SK-N-SH (cell line): ENCODE results near the gene CDH4. TPM values are rescaled to one million over a fixed set of nuclear protein-coding genes. Genes with fewer than 3 reads are reported as not detected.

Source experiments
- CTCF ChIA-PET: fragments of 300-600, 350-600 bp; formaldehyde crosslinking; extraction: SDS; loops from one replicate; lab custom pipeline; 2021; lab: Yijun Ruan, JAX
- POLR2A ChIA-PET: fragments of 350-600 bp; sonication (Branson Sonifier 250); formaldehyde crosslinking; extraction: SDS; loops from one replicate; lab custom pipeline; 2020; ENCODE audit warnings: antibody characterized with exemption, inconsistent platforms; lab: Yijun Ruan, JAX
- DNase-seq: peaks from one replicate; pipeline ENCODE4 v3.0.0; 2012
- H2AFZ ChIP-seq: fragments of 200-600 bp; sonication (generic); 2 replicates; pipeline ENCODE4 v1.8.1; 2016; ENCODE audit warnings: antibody characterized with exemption, mild to moderate bottlenecking, low read depth
- H3F3A ChIP-seq: fragments of 200-600 bp; sonication (generic); replicated peaks from 2 replicates; pipeline ENCODE3; 2016; ENCODE audit warnings: antibody characterized with exemption, mild to moderate bottlenecking; ENCODE audit not compliant: insufficient read depth
- H3K27ac ChIP-seq, 2 experiments: fragments of 200-500 bp in 1 of 2; fragments of 200-600 bp in 1 of 2; sonication (Bioruptor generic) in 1 of 2; sonication (generic), shearing (Covaris generic) in 1 of 2; 2 replicates each; pipeline versions ENCODE4 v1.5.1 to v1.6.1; 2014 to 2016; ENCODE audit warnings: low read depth in 2 of 2, inconsistent platforms in 1 of 2, low read length in 1 of 2, mild to moderate bottlenecking in 1 of 2, mixed read lengths in 1 of 2
- H3K27me3 ChIP-seq: fragments of 200-600 bp; sonication (generic), shearing (Covaris generic); 2 replicates; pipeline ENCODE4 v1.6.1; 2016; ENCODE audit warnings: mixed run types; ENCODE audit not compliant: insufficient read depth
- H3K36me3 ChIP-seq, 2 experiments: fragments of 200-500 bp in 1 of 2; fragments of 200-600 bp in 1 of 2; sonication (Bioruptor generic) in 1 of 2; sonication (generic) in 1 of 2; replicated peaks in 1 of 2; 2 replicates each; pipeline versions ENCODE3 to v1.5.1; 2014 to 2016; ENCODE audit warnings: low read length in 1 of 2, mild to moderate bottlenecking in 1 of 2; ENCODE audit not compliant: insufficient read depth in 2 of 2, control insufficient read depth in 1 of 2
- H3K4me1 ChIP-seq, 2 experiments: fragments of 200-500 bp in 1 of 2; fragments of 200-600 bp in 1 of 2; sonication (Bioruptor generic) in 1 of 2; sonication (generic), shearing (Covaris generic) in 1 of 2; 2 replicates each; pipeline versions ENCODE4 v1.5.1 to v1.6.1; 2014 to 2016; ENCODE audit warnings: low read depth in 1 of 2, low read length in 1 of 2, mixed run types in 1 of 2; ENCODE audit not compliant: insufficient read depth in 2 of 2, control insufficient read depth in 1 of 2
- H3K4me2 ChIP-seq: fragments of 200-600 bp; sonication (generic), shearing (Covaris generic); 2 replicates; pipeline ENCODE4 v1.6.1; 2017; ENCODE audit warnings: mixed run types
- H3K4me3 ChIP-seq, 2 experiments: fragments of 200-500 bp in 1 of 2; fragments of 200-600 bp in 1 of 2; sonication (Bioruptor generic) in 1 of 2; sonication (generic), shearing (Covaris generic) in 1 of 2; 2 replicates each; pipeline versions ENCODE4 v1.5.1 to v1.8.1; 2014 to 2016; ENCODE audit warnings: low read depth in 2 of 2, inconsistent platforms in 1 of 2, low read length in 1 of 2, mild to moderate bottlenecking in 1 of 2, mixed read lengths in 1 of 2, moderate library complexity in 1 of 2
- H3K79me2 ChIP-seq: fragments of 200-600 bp; sonication (generic); 2 replicates; pipeline ENCODE4 v1.8.1; 2017; ENCODE audit warnings: mild to moderate bottlenecking; ENCODE audit not compliant: insufficient read depth
- H3K9ac ChIP-seq: fragments of 200-600 bp; sonication (generic); 2 replicates; pipeline ENCODE4 v1.6.1; 2017; ENCODE audit warnings: mixed run types
- H3K9me2 ChIP-seq: fragments of 200-600 bp; sonication (generic); 2 replicates; pipeline ENCODE4 v1.6.1; 2017; ENCODE audit warnings: mixed run types
- H3K9me3 ChIP-seq: fragments of 200-600 bp; sonication (generic); 2 replicates; pipeline ENCODE4 v1.6.1; 2017; ENCODE audit warnings: mixed run types, mild to moderate bottlenecking, moderate library complexity
- H4K20me1 ChIP-seq: fragments of 200-600 bp; sonication (generic); 2 replicates; pipeline ENCODE4 v1.6.1; 2017; ENCODE audit warnings: mild to moderate bottlenecking, mixed run types; ENCODE audit not compliant: insufficient read depth
- CHD2 ChIP-seq: fragments of 150-350 bp; IDR thresholded peaks from 2 replicates; pipeline ENCODE4 v1.6.1; 2018; ENCODE audit warnings: low read length; ENCODE audit not compliant: partially characterized antibody
- CTCF ChIP-seq: fragments of 200-600 bp; sonication (generic); IDR thresholded peaks from 2 replicates; pipeline ENCODE4 v1.6.1; 2017; ENCODE audit warnings: antibody characterized with exemption, mild to moderate bottlenecking, moderate library complexity
- EP300 ChIP-seq, 2 experiments: IDR thresholded peaks; 2 replicates each; pipeline versions ENCODE4 v1.4.0 to v1.6.1; 2012; ENCODE audit warnings: borderline replicate concordance in 1 of 2, low read depth in 1 of 2, low read length in 1 of 2
- EZH2phosphoT487 ChIP-seq: fragments of 200-600 bp; sonication (generic); IDR thresholded peaks from 2 replicates; pipeline ENCODE4 v1.6.1; 2017; ENCODE audit warnings: low read depth, mixed run types, mild to moderate bottlenecking, antibody characterized with exemption, moderate library complexity, borderline replicate concordance
- FOSL2 ChIP-seq: IDR thresholded peaks from 2 replicates; pipeline ENCODE4 v1.4.0; 2012; ENCODE audit warnings: low read depth, mild to moderate bottlenecking, moderate library complexity, borderline replicate concordance
- FOXJ3 ChIP-seq: sonication (generic); formaldehyde crosslinking; IDR thresholded peaks from 2 replicates; pipeline ENCODE4 v1.5.1; 2020; ENCODE audit warnings: mild to moderate bottlenecking, missing genetic modification reagents
- JUND ChIP-seq: IDR thresholded peaks from 2 replicates; pipeline ENCODE4 v1.4.0; 2012
- MAX ChIP-seq: IDR thresholded peaks from 2 replicates; pipeline ENCODE4 v1.4.0; 2012; ENCODE audit warnings: low read depth
- MXI1 ChIP-seq: IDR thresholded peaks from 2 replicates; pipeline ENCODE4 v1.6.1; 2012; ENCODE audit warnings: mild to moderate bottlenecking, low read depth, low read length, improper control_type of control experiment
- NFIC ChIP-seq: IDR thresholded peaks from 2 replicates; pipeline ENCODE4 v1.4.0; 2012; ENCODE audit warnings: borderline replicate concordance
- NRF1 ChIP-seq: IDR thresholded peaks from 2 replicates; pipeline ENCODE4 v1.6.1; 2012; ENCODE audit warnings: low read depth, mild to moderate bottlenecking, low read length
- POLR2AphosphoS5 ChIP-seq: IDR thresholded peaks from 2 replicates; pipeline ENCODE4 v1.6.1; 2012; ENCODE audit warnings: low read depth, low read length
- RFX5 ChIP-seq: IDR thresholded peaks from 2 replicates; pipeline ENCODE4 v1.6.1; 2012; ENCODE audit warnings: mild to moderate bottlenecking, improper control_type of control experiment, low read length
- RXRA ChIP-seq: IDR thresholded peaks from 2 replicates; pipeline ENCODE4 v1.4.0; 2012; ENCODE audit warnings: low read depth, mild to moderate bottlenecking, borderline replicate concordance
- SIN3A ChIP-seq: IDR thresholded peaks from 2 replicates; pipeline ENCODE4 v1.6.1; 2012; ENCODE audit warnings: low read depth, mild to moderate bottlenecking, low read length, moderate library complexity, borderline replicate concordance
- TAF1 ChIP-seq: IDR thresholded peaks from 2 replicates; pipeline ENCODE4 v1.6.1; 2012; ENCODE audit warnings: low read depth, mild to moderate bottlenecking, low read length, moderate library complexity, borderline replicate concordance
- TEAD4 ChIP-seq: IDR thresholded peaks from 2 replicates; pipeline ENCODE4 v1.4.0; 2012; ENCODE audit warnings: mild to moderate bottlenecking, borderline replicate concordance; ENCODE audit not compliant: insufficient read depth
- WGBS: methylation state at CpG from one replicate; pipeline ENCODE4 v1.1.6; 2017; ENCODE audit warnings: low lambda C conversion rate; 5-methylcytosine and 5-hydroxymethylcytosine counted together
- polyA plus RNA-seq, 3 experiments: library from polyadenylated mRNA; depleted of rRNA; stranded (reverse); fragments of >200 nt; gene quantifications; 2 replicates each; pipeline ENCODE4 v1.2.3, GENCODE V29; 2012
- TF ChIP-seq, protein P1 (sequence below): fragments of 150-350 bp; IDR thresholded peaks from 2 replicates; pipeline ENCODE4 v1.6.1; 2017; ENCODE audit warnings: antibody characterized with exemption, low read length, low read depth, borderline replicate concordance
- TF ChIP-seq, protein P2 (sequence below): fragments of 150-350 bp; IDR thresholded peaks from 2 replicates; pipeline ENCODE4 v1.6.1; 2016; ENCODE audit warnings: mild to moderate bottlenecking, low read depth, low read length

The CDH4 gene
- polyA plus RNA-seq, 1 of the 3 experiments (the other 2 are of a cell fraction): not detected

GRCh38 chr20:61805365-61805764 lies 553.3 kb downstream of the CDH4 start:
- Histone ChIP-seq H3K9me3 (no peaks in the 10 kb centered on the region), H3K27me3 (no peaks in the 10 kb centered on the region), H3F3A (no peaks in the 10 kb centered on the region), H3K4me1 (no peaks in the 10 kb centered on the region), H4K20me1 (no peaks in the 10 kb centered on the region), H3K79me2 (no peaks in the 10 kb centered on the region), H3K4me3 (no peak overlapping the region), H3K27ac (no peak overlapping the region), H3K9ac (no peak overlapping the region)
- DNase-seq: no peak
- POLR2A ChIA-PET: no interaction called here
- TF ChIP-seq MAX: no peak
- no peak for TF ChIP-seq NFIC
- TF ChIP-seq TEAD4: no peak
- no peak for TF ChIP-seq SIN3A
- TF ChIP-seq CTCF: no peak
- TF ChIP-seq EP300 (IDR thresholded peaks at IDR 0.05; ENCODE audit: borderline replicate concordance in 1 of 2, low read depth in 1 of 2, low read length in 1 of 2): no peak
- no peak for TF ChIP-seq POLR2AphosphoS5
- TF ChIP-seq CHD2: no peak
- TF ChIP-seq MXI1: no peak
- TF ChIP-seq, protein P1, sequence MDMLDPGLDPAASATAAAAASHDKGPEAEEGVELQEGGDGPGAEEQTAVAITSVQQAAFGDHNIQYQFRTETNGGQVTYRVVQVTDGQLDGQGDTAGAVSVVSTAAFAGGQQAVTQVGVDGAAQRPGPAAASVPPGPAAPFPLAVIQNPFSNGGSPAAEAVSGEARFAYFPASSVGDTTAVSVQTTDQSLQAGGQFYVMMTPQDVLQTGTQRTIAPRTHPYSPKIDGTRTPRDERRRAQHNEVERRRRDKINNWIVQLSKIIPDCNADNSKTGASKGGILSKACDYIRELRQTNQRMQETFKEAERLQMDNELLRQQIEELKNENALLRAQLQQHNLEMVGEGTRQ: no peak
- no peak for TF ChIP-seq EZH2phosphoT487
- no peak for TF ChIP-seq FOXJ3
- TF ChIP-seq, all 33 proteins: peak for 0
- WGBS: 36% methylated on average over 8 of the region's 12 CpGs
- no peak overlapping the region for H2AFZ ChIP-seq
- CTCF ChIA-PET: interaction anchor here (0.9 kb wide), 1 partner anchor 91 kb away, joined by 3 read pairs; no protein-coding TSS in a partner anchor
- H3K4me2 ChIP-seq: no peak overlapping the region
- no peaks in the 10 kb centered on the region for H3K9me2 ChIP-seq
- H3K36me3 ChIP-seq: no peaks in the 10 kb centered on the region

DNA sequence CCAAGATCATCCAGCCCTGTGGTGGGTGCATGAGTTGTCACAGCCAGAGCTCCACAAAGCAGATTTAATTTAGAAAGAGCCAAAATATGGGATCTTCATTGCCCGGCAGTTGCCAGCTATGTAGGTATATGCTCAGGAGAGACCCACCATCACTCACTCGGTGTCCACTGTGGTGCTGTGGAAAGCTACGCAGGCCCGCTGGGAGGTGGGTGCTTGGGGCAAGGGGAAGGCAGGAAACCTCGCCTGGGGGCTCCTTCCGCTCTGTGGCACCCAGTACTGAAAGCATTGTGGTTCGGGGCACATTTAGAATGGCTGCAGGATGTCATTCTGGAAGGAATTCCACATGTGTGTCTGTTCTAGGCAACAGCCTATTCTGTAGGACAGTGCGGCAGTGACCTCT lies 553.7 kb downstream of the CDH4 start:
- POLR2A ChIA-PET: no interaction called here
- Histone ChIP-seq H3F3A (no peaks in the 10 kb centered on the region), H3K4me2 (no peak overlapping the region), H3K36me3 (no peaks in the 10 kb centered on the region), H3K4me1 (no peaks in the 10 kb centered on the region), H4K20me1 (no peaks in the 10 kb centered on the region), H3K4me3 (no peak overlapping the region), H3K27me3 (no peaks in the 10 kb centered on the region), H3K9me3 (no peaks in the 10 kb centered on the region), H2AFZ (no peak overlapping the region), H3K9me2 (no peaks in the 10 kb centered on the region), H3K27ac (no peak overlapping the region), H3K79me2 (no peaks in the 10 kb centered on the region), H3K9ac (no peak overlapping the region)
- no peak for TF ChIP-seq RXRA
- no peak for TF ChIP-seq NRF1
- TF ChIP-seq, protein P2, sequence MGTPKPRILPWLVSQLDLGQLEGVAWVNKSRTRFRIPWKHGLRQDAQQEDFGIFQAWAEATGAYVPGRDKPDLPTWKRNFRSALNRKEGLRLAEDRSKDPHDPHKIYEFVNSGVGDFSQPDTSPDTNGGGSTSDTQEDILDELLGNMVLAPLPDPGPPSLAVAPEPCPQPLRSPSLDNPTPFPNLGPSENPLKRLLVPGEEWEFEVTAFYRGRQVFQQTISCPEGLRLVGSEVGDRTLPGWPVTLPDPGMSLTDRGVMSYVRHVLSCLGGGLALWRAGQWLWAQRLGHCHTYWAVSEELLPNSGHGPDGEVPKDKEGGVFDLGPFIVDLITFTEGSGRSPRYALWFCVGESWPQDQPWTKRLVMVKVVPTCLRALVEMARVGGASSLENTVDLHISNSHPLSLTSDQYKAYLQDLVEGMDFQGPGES: no peak
- no peak for TF ChIP-seq EZH2phosphoT487
- no peak for TF ChIP-seq SIN3A
- TF ChIP-seq FOSL2: no peak
- TF ChIP-seq JUND: no peak
- TF ChIP-seq FOXJ3: no peak
- no peak for TF ChIP-seq CTCF
- no peak for TF ChIP-seq RFX5
- no peak for TF ChIP-seq TAF1
- CTCF ChIA-PET: no interaction called here
- WGBS: 55% methylated on average over 8 of the region's 8 CpGs
- DNase-seq: no peak
